A673 (cell line): ENCODE measurements around the gene PFN4. TPM values are rescaled to one million over a fixed set of nuclear protein-coding genes. Genes with fewer than 3 reads are reported as not detected.

Source experiments
- BruUV-seq: library from RNA; stranded (reverse); fragments of 400-500 nt; replicated peaks from 2 replicates; lab custom pipeline; 2021; lab: Mats Ljungman, UMichigan
- CTCF ChIA-PET: fragments of 300-600 bp; sonication (Branson Sonifier 250); formaldehyde crosslinking; loops from one replicate; lab custom pipeline; 2022; ENCODE audit warnings: antibody characterized with exemption; lab: Charles Lee
- POLR2A ChIA-PET: fragments of 300-600 bp; sonication (Branson Sonifier 250); formaldehyde crosslinking; loops from one replicate; lab custom pipeline; 2022; ENCODE audit warnings: antibody characterized with exemption; ENCODE audit not compliant: low non-redundant PET; lab: Charles Lee
- DNase-seq: peaks from one replicate; pipeline ENCODE4 v3.0.0-alpha.2; 2015; ENCODE audit warnings: low spot score
- H3K27ac ChIP-seq: fragments of 200-600 bp; sonication (generic); 2 replicates; pipeline ENCODE4 v1.5.1; 2016; ENCODE audit warnings: mixed run types, low read depth, mild to moderate bottlenecking, mixed read lengths, antibody characterized with exemption, low read length; ENCODE audit not compliant: poor library complexity, severe bottlenecking
- H3K27me3 ChIP-seq: fragments of 200-600 bp; sonication (generic); replicated peaks from 2 replicates; pipeline ENCODE4 v1.6.1; 2017; ENCODE audit warnings: mixed run types, low read depth, mild to moderate bottlenecking, mixed read lengths, antibody characterized with exemption, low read length; ENCODE audit not compliant: insufficient read depth, poor library complexity
- H3K36me3 ChIP-seq: fragments of 200-600 bp; sonication (generic); 2 replicates; pipeline ENCODE4 v1.6.1; 2016; ENCODE audit warnings: mixed run types, mild to moderate bottlenecking, mixed read lengths, antibody characterized with exemption, low read length; ENCODE audit not compliant: insufficient read depth, poor library complexity, severe bottlenecking
- H3K4me1 ChIP-seq: fragments of 200-600 bp; sonication (generic); 2 replicates; pipeline ENCODE4 v1.6.1; 2017; ENCODE audit warnings: mixed run types, mild to moderate bottlenecking, mixed read lengths, antibody characterized with exemption, low read length; ENCODE audit not compliant: insufficient read depth, poor library complexity, severe bottlenecking
- H3K4me3 ChIP-seq: fragments of 200-600 bp; sonication (generic); 2 replicates; pipeline ENCODE4 v1.5.1; 2016; ENCODE audit warnings: low read depth, mixed run types, mild to moderate bottlenecking, mixed read lengths, low read length; ENCODE audit not compliant: poor library complexity, severe bottlenecking
- H3K9me3 ChIP-seq: fragments of 200-600 bp; sonication (generic); 2 replicates; pipeline ENCODE4 v1.6.1; 2016; ENCODE audit warnings: mixed run types, low read depth, mild to moderate bottlenecking, mixed read lengths, antibody characterized with exemption, low read length; ENCODE audit not compliant: poor library complexity, severe bottlenecking
- EZH2 ChIP-seq: fragments of 200-600 bp; sonication (generic); IDR thresholded peaks from 2 replicates; pipeline ENCODE4 v1.6.1; 2017; ENCODE audit warnings: borderline replicate concordance, low read depth, mild to moderate bottlenecking, mixed read lengths, antibody characterized with exemption, low read length; ENCODE audit not compliant: poor library complexity, severe bottlenecking
- intact Hi-C: fragments of 100-400 bp; cut with micrococcal nuclease; formaldehyde crosslinking; loops from one replicate; pipeline ENCODE4 v1.10.0; 2022; ENCODE audit not compliant: unreplicated experiment
- total RNA-seq: library from RNA; stranded (reverse); gene quantifications from 2 replicates; pipeline ENCODE4 v1.2.3, GENCODE V29; 2021
- TF ChIP-seq, protein P1 (sequence below): fragments of 300-800, 200-600 bp; sonication (generic); conservative IDR thresholded peaks from 2 replicates; pipeline ENCODE4 v1.5.1; 2017; ENCODE audit warnings: low read depth, mild to moderate bottlenecking, antibody characterized with exemption, low read length, moderate library complexity, mixed read lengths

Gene PFN4
- total RNA-seq, 1 experiment from 2014 or later = not detected

DNA sequence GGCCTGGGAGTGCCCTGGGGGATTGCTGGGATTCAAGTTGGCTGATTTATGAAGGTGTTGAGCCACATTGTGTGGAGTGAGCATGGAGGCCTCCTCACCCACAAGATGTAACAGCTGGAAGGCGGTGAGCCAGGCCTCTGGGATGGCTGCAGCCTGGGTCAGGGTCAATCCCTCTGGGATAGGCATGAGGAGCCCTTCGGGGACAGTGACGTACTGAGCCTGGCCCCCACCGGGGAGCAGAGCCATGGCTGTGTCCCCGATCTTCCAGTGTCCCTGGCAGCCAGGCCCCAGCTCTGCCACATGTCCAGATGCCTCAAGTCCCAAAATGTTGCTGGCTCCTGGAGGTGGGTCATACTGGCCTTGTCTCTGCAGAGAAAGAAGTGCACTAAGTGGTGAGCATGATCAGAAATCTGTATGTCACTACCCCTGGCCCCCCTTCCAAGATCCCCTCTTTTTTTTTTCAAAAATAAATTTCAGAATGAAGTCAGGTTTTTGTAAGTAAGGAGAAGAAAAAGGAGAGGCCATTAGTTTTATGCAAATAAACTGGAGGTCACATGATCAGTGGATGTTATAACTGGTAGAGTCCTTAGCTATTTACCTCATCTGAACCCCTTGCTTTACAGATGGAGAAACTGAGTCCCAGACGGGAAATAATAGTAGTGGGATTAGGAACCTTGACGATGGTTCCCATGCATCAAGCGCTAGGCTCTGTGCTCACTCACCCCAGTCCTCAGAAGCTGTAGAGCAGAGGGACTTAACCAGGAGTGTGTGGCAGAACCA, 40.2 kb downstream of the PFN4 start:
- CTCF ChIA-PET = interaction anchor here (1.0 to 1.5 kb wide), 3 partner anchors 36 to 247 kb away, joined by 5 to 10 read pairs (median 9); partner anchors contain the start of genes ATAD2B and WDCP
- Histone ChIP-seq H3K9me3 (no peaks in the 10 kb centered on the region), H3K4me3 (no peak overlapping the region), H3K27ac (no peak overlapping the region), H3K4me1 (peaks cover 4% of the 10 kb centered on the region), H3K27me3 (no peaks in the 10 kb centered on the region), H3K36me3 (no peaks in the 10 kb centered on the region)
- BruUV-seq = no TSS peak
- POLR2A ChIA-PET = no interaction called here
- no peak for TF ChIP-seq EZH2
- TF ChIP-seq, protein P1, sequence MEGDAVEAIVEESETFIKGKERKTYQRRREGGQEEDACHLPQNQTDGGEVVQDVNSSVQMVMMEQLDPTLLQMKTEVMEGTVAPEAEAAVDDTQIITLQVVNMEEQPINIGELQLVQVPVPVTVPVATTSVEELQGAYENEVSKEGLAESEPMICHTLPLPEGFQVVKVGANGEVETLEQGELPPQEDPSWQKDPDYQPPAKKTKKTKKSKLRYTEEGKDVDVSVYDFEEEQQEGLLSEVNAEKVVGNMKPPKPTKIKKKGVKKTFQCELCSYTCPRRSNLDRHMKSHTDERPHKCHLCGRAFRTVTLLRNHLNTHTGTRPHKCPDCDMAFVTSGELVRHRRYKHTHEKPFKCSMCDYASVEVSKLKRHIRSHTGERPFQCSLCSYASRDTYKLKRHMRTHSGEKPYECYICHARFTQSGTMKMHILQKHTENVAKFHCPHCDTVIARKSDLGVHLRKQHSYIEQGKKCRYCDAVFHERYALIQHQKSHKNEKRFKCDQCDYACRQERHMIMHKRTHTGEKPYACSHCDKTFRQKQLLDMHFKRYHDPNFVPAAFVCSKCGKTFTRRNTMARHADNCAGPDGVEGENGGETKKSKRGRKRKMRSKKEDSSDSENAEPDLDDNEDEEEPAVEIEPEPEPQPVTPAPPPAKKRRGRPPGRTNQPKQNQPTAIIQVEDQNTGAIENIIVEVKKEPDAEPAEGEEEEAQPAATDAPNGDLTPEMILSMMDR = no peak
- DNase-seq = no peak
- intact Hi-C loops = loop anchor here (5.0 kb wide), 2 partner anchors 156 to 299 kb away; partner anchors contain the start of gene ATAD2B

DNA sequence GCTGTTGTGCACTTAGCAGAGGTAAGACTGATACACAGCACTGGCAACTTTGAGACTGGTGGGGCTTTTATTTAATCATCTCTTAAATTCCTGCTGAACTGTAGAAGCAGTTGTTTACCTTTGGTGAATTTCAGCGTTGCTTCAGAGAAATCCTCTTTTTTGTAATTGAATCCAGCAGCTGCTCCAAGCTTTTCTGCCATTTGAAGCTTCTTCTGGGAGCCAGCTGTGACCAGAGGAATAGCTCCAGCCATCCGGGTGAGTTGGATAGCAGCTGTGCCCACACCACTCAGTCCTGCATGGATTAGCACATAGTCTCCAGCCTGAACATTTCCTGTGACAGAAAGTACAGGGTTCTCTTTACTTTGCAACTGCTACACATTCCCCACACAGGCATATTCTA, 42.4 kb downstream of the PFN4 start:
- ChIA-PET CTCF (no interaction called here), POLR2A (interaction anchor here (0.5 kb wide), 1 partner anchor 738 kb away, joined by 3 read pairs; no protein-coding TSS in a partner anchor)
- TF ChIP-seq, protein P1 = no peak
- TF ChIP-seq EZH2 = no peak
- Histone ChIP-seq H3K27ac (no peak overlapping the region), H3K9me3 (no peaks in the 10 kb centered on the region), H3K36me3 (no peaks in the 10 kb centered on the region), H3K4me1 (peaks cover 4% of the 10 kb centered on the region), H3K4me3 (no peak overlapping the region), H3K27me3 (no peaks in the 10 kb centered on the region)
- intact Hi-C loops = loop anchor here (5.0 kb wide), 2 partner anchors 153 to 302 kb away; partner anchors contain the start of gene ATAD2B
- no TSS peak for BruUV-seq
- DNase-seq = no peak

DNA sequence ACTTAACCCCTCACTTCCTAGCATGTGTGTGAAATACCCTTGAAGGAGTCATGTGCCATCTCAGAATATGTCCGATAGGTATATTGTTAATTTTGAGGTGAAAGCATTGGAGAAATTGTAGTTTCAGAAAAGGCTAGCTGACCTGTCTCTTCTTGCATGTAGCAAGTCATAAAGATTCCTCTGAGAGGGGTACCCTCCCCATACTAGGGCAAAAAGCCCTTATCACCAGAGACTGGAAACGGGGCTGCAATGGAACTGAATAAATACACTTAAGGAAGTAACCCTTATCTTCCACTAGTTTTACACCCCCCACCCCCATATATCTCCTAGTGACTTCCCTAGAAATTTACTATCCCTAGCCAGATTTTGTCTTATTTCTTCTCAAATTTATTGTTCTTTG, 45.3 kb downstream of the PFN4 start:
- CTCF ChIA-PET = no interaction called here
- POLR2A ChIA-PET = no interaction called here
- BruUV-seq = no TSS peak
- no peaks in the 10 kb centered on the region for H3K9me3 ChIP-seq
- H3K4me3 ChIP-seq = peak overlapping the region; percentile 82
- no peak overlapping the region for H3K27ac ChIP-seq
- H3K36me3 ChIP-seq = peaks cover 16% of the 10 kb centered on the region
- peaks cover 7% of the 10 kb centered on the region for H3K4me1 ChIP-seq
- DNase-seq = no peak
- intact Hi-C loops = loop anchor here (5.0 kb wide), 1 partner anchor 256 kb away; no protein-coding TSS in a partner anchor
- no peaks in the 10 kb centered on the region for H3K27me3 ChIP-seq
- no peak for TF ChIP-seq EZH2
- TF ChIP-seq, protein P1 = no peak
